Stimulated activated CD8-positive, alpha-beta memory T cell treated with anti-CD3 and anti-CD28 coated beads, Interleukin-15, amount 100 ng/mL, for 24 hours (primary cell): ENCODE data around the gene LST1.
"Not testable (repeated sequence)": the region's sequence is repeated elsewhere in the genome, so short reads cannot be mapped to it uniquely, and the experiment has no call there.

ENCODE experiments used
- DNase-seq: peaks from one replicate; pipeline ENCODE4 v3.0.0-alpha.2; 2020; ENCODE audit warnings: low read depth

LST1 gene

DNA sequence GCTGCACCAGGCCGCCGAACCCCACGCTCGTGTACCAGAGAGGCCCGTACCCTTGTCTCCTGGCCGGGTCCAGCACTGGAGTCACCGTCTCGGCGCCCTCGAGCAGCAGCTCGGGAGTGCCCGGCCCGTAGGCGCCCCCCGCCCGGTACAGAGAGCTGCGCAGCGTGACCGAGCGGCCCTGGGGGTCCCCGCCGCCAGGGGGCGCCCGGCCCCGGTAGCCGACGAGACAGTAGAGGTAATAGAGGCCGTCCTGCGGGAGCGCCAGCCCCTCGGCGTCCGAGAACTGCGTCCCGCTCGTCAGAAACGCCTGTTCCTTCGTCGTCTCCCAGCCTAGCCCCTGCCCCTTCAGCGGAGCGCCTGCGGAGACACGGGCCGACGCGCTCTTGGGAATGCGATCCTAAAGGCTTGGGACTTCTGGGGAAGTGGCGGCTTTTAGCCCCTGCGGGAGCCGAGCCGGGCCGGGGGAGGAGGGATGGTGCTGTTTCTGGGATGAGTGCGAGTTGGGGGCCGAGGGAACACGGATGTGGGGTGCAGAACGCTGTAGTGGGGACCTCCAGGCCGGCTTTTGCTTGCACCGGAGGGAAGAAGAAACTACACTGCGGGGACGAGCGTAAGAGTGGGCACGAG is 5.2 kb upstream of the LST1 start:
- DNase-seq: peak; percentile 84

DNA sequence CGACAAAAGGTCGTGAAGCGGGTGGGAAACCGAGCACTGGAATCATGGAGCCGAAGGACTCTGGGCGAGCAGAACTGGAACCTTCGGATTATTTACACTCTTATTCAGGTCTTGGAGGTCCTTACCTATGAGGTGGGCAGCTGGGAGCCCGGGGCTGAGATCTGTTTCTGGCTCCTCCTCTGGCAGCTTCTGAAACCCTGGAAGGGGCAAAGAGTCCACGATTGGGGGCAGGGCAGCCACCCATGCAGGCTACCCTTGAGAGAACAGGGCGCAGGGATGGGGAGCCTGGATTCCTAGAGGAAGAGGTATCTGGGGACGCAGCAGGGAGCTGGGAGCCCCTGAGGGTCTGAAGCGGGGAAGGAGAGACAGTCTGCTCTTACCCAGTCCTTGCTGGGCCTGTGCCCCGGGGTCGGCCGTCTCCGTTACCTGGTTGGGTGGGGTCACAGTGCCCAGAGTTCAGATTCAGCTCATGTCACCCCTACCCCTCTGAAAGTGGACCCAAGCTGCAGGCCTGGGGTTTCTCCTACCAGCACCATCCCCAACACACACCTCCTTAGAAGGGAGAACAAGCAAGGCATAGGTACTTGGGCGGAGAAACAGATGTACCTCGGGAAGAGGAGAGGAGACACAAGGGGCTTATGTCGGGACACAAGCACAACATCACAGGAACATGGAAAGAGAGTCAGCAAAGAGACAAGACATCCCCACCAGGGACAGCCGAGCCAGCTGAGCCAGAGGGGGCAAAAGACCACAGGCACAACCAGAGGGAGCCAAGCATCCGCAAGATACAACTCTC is 4.4 kb upstream of the LST1 start:
- no peak for DNase-seq

DNA sequence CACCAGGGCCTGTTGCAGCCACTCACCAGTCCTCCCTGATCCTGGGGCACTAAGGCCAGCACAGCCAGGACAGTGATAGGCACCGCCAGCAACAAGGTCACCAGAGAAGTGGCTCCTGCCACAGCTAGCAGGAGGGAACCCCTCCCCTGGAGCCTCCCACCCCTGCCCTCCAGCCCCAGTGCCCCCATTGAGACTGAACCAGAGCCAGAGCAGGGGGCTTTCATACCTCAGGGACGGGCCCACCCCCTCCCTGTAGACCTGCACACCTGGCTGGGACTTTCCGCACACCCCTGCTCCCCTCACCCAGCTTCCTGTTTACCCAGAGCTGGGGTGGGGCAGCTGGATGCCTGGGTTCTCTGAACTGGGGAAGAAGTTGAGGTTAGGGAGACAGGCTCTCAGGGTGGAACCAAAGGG is 3.8 kb upstream of the LST1 start, which contains the start of gene LTB:
Gene LTB, minus strand, starts transcription at position 195 of the 414 bp plus-strand sequence. Its CDS starts 7 bp downstream, at position 188.
- DNase-seq: no peak

DNA sequence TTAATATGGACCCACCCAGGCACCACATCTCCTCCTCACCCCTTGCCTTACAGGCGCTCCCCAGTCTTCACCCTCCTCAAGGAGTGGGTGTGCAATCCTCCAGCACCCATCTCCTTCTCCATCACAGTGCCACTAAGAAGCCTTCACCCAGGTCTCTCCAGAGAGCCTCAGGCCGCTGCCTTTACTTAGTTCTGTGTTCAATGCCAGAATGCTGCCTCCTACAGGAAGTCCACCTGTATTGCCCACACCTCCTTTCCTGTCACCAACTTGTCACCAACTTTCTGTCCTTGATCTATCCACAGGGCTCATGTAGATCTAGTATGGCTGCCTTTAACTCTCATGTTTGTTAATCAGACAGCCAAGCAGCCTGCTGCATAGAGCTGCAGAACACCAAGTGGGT is 586 bp upstream of the LST1 start:
- DNase-seq: no peak

DNA sequence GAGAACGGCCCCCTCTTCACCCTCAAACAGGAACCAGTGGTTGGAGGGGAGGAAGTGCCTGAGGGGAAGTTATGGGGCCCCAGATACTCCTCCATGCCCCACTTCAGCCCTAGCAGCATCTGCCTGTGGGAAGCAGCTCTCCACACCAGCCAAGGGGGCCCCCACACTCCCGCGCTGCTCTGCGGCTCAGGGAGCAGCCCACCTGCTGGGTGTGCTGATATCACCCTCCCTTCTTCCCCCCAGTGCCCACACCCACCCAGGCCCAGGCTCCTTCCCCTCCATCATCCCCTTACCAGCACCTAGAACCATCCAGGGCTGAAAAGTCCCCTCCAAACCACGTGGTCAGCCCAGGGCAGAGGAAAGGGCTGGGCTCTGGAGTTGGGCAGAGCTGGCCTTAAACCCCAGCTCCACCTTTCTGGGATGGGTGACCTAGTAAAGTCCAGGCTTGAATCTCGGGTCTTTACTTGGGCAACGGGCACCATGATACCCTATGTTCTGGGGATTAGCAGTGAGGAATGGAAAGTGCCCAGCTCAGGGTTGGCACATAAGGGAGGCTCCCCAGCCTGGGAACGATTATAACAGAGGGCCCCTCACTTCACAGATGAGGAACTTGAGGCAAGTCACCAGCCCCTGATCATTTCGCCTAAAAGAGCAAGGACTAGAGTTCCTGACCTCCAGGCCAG is 663 bp downstream of the LST1 start:
- DNase-seq: no peak

DNA sequence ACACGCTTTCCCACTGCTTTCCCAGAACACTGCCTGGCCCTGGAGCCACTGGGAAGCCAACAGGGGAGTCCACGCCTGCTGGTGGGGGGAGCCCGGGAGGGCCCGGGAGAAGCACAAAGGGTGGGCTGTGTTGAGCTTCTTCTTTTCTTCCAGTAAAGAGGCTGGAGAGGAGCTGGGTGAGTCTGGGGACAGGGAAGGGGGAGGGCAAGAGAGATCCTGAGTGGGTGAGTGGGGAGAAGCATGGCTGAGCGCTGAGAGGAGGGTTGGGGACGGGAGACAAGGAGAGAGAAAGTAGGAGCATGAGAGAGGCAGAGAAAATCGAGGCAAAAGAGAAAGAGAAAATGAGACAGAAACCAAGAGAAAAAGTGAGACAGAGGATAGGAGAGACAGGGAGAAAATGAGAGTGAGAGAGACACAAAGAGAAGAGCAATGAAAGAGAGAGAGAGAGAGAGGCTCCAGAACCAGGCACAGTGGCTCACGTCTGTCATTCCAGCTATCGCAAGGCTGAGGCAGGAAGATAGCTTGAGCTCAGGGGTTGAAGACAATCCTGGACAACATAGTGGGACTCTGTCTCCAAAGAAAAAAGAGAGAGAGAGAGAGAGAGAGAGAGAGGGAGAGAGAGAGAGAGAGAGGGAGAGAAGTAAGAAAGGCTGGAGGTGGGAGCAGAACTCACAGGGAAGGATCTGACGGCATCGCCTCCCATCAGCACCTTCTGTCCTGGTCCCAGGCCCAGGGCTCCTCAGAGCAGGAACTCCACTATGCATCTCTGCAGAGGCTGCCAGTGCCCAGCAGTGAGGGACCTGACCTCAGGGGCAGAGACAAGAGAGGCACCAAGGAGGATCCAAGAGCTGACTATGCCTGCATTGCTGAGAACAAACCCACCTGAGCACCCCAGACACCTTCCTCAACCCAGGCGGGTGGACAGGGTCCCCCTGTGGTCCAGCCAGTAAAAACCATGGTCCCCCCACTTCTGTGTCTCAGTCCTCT is 2.0 kb downstream of the LST1 start:
- no peak for DNase-seq

DNA sequence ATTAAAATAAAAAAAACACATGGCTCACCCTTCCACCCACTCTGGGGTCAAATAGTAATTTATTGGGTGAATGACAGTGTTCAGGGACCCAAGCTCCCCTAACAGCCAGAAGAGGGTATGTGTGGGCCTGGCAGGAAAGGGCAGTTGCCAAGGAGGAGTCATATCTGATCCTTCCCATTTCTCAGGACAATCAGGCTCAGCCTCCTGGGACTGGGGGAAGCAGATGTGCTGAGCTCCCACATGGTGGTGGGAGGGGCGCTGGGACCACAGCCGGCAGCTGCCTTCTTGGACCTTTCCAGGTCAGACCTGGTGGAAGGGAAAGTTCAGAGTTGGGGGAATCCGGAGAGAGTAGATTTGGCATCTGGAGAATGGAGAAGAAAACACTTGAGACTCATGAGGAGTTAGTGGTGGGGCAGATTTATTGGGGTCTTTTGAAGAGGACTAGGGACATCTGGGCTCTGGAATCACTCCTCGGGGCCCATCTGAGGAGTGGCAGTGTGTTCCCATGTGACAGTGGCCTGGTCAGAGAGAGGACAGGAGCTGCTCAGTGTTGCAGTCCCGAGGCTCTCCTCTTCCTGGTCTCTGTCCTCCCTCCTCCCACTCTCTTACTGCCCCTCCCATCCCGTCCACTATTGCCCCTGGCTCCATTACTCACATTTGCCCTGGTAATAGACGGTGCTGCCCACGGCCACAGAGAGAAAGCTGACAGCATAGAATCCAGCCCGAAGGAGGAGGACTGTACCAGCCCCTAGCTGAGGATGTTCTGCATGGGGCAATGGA is 3.0 kb downstream of the LST1 start:
- no peak for DNase-seq

DNA sequence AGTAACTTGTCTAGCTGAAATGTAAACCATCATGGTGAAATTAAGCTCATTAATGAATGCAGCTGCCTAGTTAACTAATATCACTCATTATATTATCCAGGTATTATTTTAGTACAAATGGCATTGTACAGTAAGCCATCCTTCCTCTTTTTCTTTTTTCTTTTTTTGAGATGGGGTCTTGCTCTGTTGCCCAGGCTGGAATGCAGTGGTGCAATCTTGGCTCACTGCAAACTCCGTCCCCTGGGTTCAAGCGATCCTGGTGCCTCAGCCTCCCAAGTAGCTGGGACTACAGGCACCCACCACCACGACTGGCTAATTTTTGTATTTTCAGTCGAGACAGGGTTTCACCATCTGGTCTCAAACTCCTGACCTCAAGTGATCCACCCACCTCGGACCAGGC is 4.6 kb downstream of the LST1 start:
- DNase-seq: not testable (repeated sequence)

DNA sequence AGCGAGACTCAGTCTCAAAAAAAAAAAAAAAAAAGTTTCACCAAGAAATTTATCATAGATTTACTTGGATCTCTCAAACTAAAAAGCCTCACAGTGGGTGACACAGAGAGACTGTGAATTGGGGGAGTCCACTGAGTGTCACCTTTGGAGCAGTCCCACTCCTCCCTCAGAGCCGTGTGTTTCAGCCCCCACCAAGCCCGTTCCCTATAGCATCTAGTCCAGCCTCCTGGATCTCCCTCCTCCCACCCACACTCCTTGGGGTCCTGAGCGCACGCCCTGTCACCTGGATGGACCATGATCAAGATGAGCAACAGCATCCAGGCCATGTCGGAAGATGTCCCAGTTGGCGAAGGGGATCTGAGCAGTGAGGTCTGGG is 6.3 kb downstream of the LST1 start:
- DNase-seq: no peak

DNA sequence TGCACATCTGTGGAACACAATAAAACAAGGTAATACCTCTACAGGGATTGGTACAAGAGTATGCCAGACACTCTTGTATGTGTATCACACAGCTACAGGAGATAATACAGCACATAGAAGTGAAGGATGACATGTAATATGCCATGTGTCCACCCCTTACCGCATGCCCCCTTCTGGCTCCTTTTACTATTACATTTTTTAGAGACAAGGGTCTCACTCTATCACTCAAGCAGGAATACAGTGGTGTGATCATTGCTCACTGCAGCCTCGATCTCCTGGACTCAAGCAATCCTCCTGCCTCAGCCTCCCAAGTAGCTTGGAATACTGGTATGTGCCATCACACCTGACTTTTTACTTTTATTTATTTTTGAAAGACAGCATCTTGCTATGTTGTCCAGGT is 10.9 kb downstream of the LST1 start:
- DNase-seq: no peak

DNA sequence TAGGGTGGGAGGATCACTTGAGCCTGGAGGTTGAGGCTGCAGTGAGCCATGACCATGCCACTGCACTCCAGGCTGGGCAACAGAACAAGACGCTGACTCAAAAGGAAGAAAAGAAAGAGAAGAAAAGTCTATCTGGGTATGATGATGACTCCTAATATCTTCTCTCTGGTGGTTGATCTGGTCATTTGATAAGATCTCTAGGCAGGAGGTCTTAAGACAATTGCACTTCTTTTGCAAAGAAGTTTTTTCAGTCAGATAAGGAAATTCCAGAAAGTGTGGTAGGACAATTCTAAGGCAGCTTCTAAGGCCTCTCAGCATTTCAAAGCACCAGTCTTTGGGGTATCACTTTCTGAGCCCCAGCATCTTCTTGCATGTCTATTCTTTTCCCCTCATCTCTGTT is 21.2 kb downstream of the LST1 start:
- no peak for DNase-seq

DNA sequence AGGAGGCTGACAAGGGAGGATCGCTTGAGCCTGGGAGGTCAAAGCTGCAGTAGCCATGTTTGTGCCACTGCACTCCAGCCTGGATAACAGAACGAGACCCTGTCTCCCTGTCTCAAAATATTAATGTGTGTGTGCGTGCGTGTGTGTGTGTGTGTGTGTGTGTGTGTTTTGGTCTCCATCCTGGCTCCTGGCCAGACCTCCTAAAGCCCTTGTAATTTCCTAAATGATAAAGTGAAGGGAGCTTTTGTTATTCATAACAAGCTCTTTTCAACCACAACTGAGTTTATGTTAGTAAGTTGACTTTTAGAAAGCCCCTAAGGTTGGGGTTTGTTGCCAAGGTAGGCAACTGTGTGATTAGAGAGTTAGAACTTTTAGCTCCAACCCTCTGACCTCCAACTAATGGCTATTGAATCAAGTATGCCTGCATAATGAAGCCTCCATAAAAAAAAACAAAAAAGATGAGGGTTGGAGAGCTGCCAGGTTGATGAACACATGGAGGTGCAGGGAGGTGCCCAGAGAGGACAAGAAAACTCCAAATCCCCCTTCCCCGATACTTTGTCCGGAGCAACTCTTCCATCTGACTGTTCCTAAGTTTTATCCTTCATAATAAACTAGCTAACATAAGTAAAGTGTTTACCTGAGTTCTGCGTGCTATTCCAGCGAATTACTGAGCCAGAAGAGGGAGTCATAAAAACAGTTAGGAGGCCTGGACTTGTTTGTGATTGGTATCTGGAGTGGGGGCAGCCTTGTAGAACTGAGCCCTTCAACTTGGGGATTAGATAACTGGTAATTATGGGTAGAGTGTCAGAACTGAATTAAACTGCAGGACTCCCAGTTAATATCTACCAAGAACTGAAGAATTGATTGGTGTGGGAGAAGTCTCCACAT is 23.7 kb downstream of the LST1 start:
- DNase-seq: no peak

DNA sequence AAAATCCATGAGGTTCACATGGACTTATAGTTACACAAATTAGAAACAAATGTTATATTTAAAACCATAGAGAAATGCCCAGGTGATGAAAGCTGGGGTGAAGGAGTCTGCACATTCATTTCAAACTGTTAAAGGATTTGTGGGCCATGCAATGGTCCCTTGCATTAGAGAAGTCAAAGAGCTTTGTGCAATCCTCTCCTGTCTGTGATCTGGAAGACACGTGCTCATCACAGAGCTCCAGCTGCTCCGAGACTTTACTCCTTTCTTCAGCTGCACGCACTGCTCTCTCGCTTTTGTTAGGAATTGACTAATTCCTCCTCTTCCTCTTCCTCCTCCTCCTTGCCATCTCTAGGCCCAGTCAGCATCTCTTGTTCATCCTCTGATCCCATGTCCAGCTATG is 24.9 kb downstream of the LST1 start:
- DNase-seq: no peak

DNA sequence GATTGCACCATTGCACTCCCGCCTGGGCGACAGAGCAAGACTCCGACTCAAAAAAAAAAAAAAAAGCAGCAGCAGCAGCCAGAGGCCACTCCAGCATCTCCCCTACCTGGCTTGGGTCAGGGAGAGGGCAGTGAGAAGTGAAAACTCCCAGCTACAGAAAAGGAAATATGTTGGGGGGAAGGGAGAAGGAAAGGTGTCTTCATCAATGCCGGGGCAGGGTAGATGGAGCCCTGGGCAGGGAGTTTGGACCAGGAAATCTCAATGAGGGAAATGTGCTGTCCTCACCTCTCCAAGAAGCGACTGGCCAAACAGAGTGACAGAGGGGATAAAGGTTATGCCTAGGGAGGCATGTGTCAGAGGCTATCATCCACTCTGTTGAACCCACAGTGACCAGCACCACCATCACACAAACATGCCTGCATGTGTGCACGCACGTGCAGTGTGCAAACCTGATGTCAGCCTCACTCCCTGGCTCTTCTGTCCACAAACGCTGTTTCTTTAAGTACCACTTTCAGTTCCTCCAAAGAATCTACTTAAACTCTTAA is 28.1 kb downstream of the LST1 start:
- DNase-seq: no peak

DNA sequence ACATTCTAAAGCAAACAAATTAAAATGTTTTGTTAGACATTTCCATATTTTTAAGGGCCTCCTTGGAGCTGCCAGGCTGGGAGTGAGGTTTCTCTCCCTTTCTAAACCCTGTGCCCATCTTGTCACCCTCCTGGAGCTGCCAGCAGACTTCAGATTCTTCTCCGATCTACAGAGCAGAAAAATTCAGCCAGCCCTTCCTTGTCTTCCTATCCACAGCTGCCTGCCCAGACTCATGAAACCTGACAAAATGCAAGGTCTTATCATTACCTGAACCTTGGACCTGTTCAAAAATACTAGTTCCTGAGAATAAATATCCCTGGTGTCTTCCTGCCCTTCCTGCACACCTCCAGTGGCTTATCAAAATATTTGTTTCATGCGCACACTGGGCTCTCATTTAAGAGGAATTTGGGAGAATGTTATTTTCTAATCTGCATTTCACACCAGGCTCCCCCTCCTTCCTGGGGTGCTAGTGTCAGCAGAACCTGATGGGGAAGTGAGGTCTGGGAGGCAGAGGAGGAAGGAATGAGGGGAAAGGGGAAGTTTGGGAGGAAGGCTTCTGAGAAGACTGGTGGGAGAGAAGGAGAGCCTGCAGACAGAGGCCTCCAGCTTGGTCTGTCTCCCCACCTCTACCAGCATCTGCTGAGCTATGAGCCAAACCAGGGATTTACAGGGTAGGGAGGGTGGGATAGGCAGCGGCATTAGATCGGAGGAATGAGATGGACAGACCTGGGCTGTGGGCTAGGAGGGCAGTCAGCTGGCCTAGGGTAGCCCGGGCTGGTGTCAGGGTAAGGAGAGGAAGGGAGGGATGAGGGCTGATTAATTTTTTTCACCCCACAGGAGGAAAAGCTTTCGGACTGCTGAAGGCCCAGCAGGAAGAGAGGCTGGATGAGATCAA is 28.9 kb downstream of the LST1 start, which contains the start of gene AIF1:
Gene AIF1, plus strand, starts transcription at position 551 of the 895 bp plus-strand sequence. Its CDS starts 96 bp downstream, at position 647.
- DNase-seq: no peak

DNA sequence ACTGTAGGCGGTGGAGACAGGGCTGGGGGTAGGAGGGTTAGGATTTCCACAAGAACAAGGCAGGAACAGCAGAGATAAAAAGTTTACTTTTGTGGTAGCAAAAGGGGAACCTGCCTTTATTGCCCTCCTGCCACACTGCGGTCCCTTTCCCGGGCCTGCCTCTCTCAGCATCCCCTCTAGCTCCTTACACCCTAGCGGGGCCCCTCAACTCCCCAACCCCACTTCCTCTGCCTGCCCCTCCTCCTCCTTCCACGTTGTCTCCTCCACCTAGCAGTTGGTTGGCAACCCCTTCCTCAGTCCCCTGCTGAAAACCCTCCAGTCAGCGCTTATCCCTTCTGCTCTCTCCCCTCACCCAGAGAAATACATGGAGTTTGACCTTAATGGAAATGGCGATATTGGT is 29.7 kb downstream of the LST1 start:
- no peak for DNase-seq

DNA sequence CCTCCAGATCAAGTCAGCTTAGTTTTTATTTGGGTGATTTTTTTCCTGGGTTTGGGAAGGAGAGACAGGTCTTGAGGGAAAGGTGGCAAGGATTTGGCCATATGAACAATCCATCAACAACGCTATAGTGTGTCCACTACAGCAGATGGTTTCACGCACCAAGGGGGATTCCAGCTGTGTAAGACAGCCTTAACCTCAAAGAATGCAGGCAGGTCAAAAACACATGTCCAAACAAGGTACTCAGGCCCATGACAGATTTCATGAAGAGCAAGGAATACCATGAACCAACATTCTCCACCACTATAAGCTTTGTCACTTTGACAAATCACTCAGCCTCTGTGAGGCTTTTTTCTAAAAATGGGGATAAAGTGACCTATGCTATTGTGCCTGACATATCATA is 30.9 kb downstream of the LST1 start:
- no peak for DNase-seq

DNA sequence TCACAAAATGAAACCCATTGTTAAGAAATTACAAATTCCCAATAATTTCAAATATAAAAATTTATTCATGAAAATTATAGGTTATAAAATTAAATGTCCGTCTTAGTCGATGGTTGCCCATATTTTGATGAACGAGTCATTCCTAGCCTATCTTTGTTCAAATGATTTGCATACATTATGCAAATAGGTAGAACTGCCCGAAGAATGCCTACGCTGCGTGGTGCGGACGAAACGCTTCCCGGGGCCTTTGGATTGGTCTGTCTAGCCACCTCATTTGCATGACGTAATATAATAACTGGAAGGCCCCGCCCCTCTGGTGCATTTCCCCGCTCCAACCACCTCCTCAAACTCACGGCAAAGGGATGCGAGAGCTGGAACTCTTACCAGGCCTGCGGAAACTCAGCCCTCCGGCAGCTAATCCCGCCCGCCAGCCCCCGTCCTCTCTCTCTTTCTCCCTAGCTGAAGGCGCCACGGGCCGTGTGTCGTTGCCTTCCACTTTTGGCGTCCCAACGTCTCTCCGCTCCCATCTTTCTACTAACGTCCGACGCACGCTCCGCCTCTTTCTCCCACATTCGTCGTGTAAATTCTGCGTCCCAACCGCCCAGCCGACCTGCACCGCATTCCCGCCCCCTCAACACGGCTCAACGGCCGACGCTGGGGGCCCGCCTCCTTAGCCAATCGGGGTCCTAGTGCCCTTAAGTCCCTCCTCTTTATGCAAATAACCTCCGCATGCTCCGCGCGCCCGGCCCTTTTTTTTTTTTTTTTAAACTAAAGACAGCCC is 33.9 kb downstream of the LST1 start:
- DNase-seq: peak; percentile 81
